IMR-90 (cell line): ENCODE measurements around the gene TNPO1. TPM values are rescaled to one million over a fixed set of nuclear protein-coding genes. Genes with fewer than 3 reads are reported as not detected.

Experiments used
- ATAC-seq: fragments of 200-7000 bp; cut with Tn5 transposase; 2 replicates; pipeline ENCODE4 v1.9.1; 2020; ENCODE audit warnings: low read depth, mild to moderate bottlenecking, moderate library complexity
- BruUV-seq: library from RNA; stranded (reverse); fragments of 400-500 nt; replicated peaks from 2 replicates; lab custom pipeline; 2021; lab: Mats Ljungman, UMichigan
- CTCF ChIA-PET: fragments of 300-600 bp; formaldehyde crosslinking; extraction: SDS; loops from one replicate; lab custom pipeline; 2021; ENCODE audit warnings: antibody characterized with exemption; lab: Yijun Ruan, JAX
- POLR2A ChIA-PET: fragments of 300-600 bp; sonication (Branson Sonifier 250); formaldehyde crosslinking; loops from one replicate; lab custom pipeline; 2022; ENCODE audit warnings: antibody characterized with exemption; ENCODE audit not compliant: unreplicated experiment; lab: Charles Lee
- DNase-seq: peaks from one replicate; pipeline ENCODE4 v3.0.0; 2013
- H2AFZ ChIP-seq: replicated peaks from 2 replicates; pipeline ENCODE3; 2013; ENCODE audit warnings: low read length, mild to moderate bottlenecking; ENCODE audit not compliant: poor library complexity
- H2AK5ac ChIP-seq: 2 replicates; pipeline ENCODE4 v1.6.1; 2013; ENCODE audit warnings: low read depth, low read length, inconsistent platforms
- H2AK9ac ChIP-seq: replicated peaks from 2 replicates; pipeline ENCODE3; 2013; ENCODE audit warnings: mild to moderate bottlenecking, low read depth, low read length, moderate library complexity; ENCODE audit not compliant: poor library complexity
- H2BK120ac ChIP-seq: 2 replicates; pipeline ENCODE4 v1.6.1; 2013; ENCODE audit warnings: low read depth, low read length, inconsistent platforms
- H2BK15ac ChIP-seq: 3 replicates; pipeline ENCODE4 v1.6.1; 2013; ENCODE audit warnings: low read depth, low read length, inconsistent platforms
- H2BK20ac ChIP-seq: 2 replicates; pipeline ENCODE4 v1.6.1; 2013; ENCODE audit warnings: low read depth, mild to moderate bottlenecking, inconsistent platforms, low read length, moderate library complexity
- H2BK5ac ChIP-seq: 2 replicates; pipeline ENCODE4 v1.6.1; 2013; ENCODE audit warnings: mild to moderate bottlenecking, low read depth, low read length, inconsistent platforms; ENCODE audit not compliant: poor library complexity, severe bottlenecking
- H3K14ac ChIP-seq: replicated peaks from 2 replicates; pipeline ENCODE4 v1.6.1; 2013; ENCODE audit warnings: low read depth, low read length, inconsistent platforms
- H3K18ac ChIP-seq: 2 replicates; pipeline ENCODE4 v1.6.1; 2013; ENCODE audit warnings: low read depth, low read length, control low read depth
- H3K23ac ChIP-seq: 2 replicates; pipeline ENCODE4 v1.6.1; 2013; ENCODE audit warnings: low read depth, low read length, inconsistent platforms
- H3K27ac ChIP-seq: 2 replicates; pipeline ENCODE4 v1.5.1; 2013; ENCODE audit warnings: mild to moderate bottlenecking, control low read depth, low read length; ENCODE audit not compliant: insufficient read depth
- H3K27me3 ChIP-seq: 2 replicates; pipeline ENCODE4 v1.6.1; 2013; ENCODE audit warnings: low read length; ENCODE audit not compliant: control insufficient read depth, insufficient read depth
- H3K36me3 ChIP-seq: 2 replicates; pipeline ENCODE4 v1.6.1; 2013; ENCODE audit warnings: low read length, mixed read lengths; ENCODE audit not compliant: control insufficient read depth, insufficient read depth
- H3K4ac ChIP-seq: 2 replicates; pipeline ENCODE4 v1.6.1; 2013; ENCODE audit warnings: low read depth, low read length, inconsistent platforms
- H3K4me1 ChIP-seq: 2 replicates; pipeline ENCODE4 v1.6.1; 2013; ENCODE audit warnings: low read length, mixed read lengths; ENCODE audit not compliant: control insufficient read depth, insufficient read depth
- H3K4me2 ChIP-seq: 2 replicates; pipeline ENCODE4 v1.6.1; 2013; ENCODE audit warnings: low read depth, mild to moderate bottlenecking, control low read depth, low read length, moderate library complexity
- H3K4me3 ChIP-seq: 2 replicates; pipeline ENCODE4 v1.5.1; 2013; ENCODE audit warnings: low read depth, mild to moderate bottlenecking, control low read depth, low read length, moderate library complexity; ENCODE audit not compliant: insufficient read depth
- H3K56ac ChIP-seq: 2 replicates; pipeline ENCODE4 v1.6.1; 2013; ENCODE audit warnings: low read length, inconsistent platforms; ENCODE audit not compliant: insufficient read depth; ENCODE audit errors: extremely low read depth
- H3K79me1 ChIP-seq, 2 experiments: 2 replicates each; pipeline ENCODE4 v1.6.1; 2013; ENCODE audit warnings: low read length in 2 of 2, inconsistent platforms in 1 of 2, low read depth in 1 of 2
- H3K9ac ChIP-seq: 2 replicates; pipeline ENCODE4 v1.6.1; 2013; ENCODE audit warnings: low read depth, low read length, control low read depth
- H3K9me1 ChIP-seq: 2 replicates; pipeline ENCODE4 v1.6.1; 2013; ENCODE audit warnings: low read length, inconsistent platforms; ENCODE audit not compliant: insufficient read depth
- H3K9me3 ChIP-seq: 2 replicates; pipeline ENCODE4 v1.6.1; 2013; ENCODE audit warnings: low read length; ENCODE audit not compliant: control insufficient read depth, insufficient read depth
- H4K20me1 ChIP-seq: 2 replicates; pipeline ENCODE4 v1.6.1; 2013; ENCODE audit warnings: low read length, inconsistent platforms; ENCODE audit not compliant: insufficient read depth
- H4K5ac ChIP-seq: 2 replicates; pipeline ENCODE4 v1.6.1; 2013; ENCODE audit warnings: mild to moderate bottlenecking, low read depth, low read length, control low read depth
- H4K8ac ChIP-seq, 2 experiments: 2 replicates each; pipeline ENCODE4 v1.6.1; 2013; ENCODE audit warnings: low read depth in 2 of 2, low read length in 2 of 2, control low read depth in 1 of 2, inconsistent platforms in 1 of 2
- H4K91ac ChIP-seq: 2 replicates; pipeline ENCODE4 v1.6.1; 2013; ENCODE audit warnings: low read depth, low read length, inconsistent platforms; ENCODE audit not compliant: insufficient read depth
- BHLHE40 ChIP-seq: fragments of 150-350 bp; IDR thresholded peaks from 2 replicates; pipeline ENCODE4 v1.6.1; 2016; ENCODE audit warnings: mild to moderate bottlenecking, low read depth, low read length
- CEBPB ChIP-seq: IDR thresholded peaks from 2 replicates; pipeline ENCODE4 v1.6.1; 2012; ENCODE audit warnings: low read depth, low read length, improper control_type of control experiment
- CHD1 ChIP-seq: IDR thresholded peaks from 2 replicates; pipeline ENCODE4 v1.6.1; 2012; ENCODE audit warnings: low read depth, low read length, improper control_type of control experiment
- FOS ChIP-seq: fragments of 150-350 bp; IDR thresholded peaks from 2 replicates; pipeline ENCODE4 v1.6.1; 2016; ENCODE audit warnings: low read depth, low read length
- MAFK ChIP-seq: IDR thresholded peaks from 2 replicates; pipeline ENCODE4 v1.6.1; 2012; ENCODE audit warnings: low read depth, low read length, improper control_type of control experiment
- MAZ ChIP-seq: IDR thresholded peaks from 2 replicates; pipeline ENCODE4 v1.6.1; 2012; ENCODE audit warnings: low read depth, mild to moderate bottlenecking, low read length, improper control_type of control experiment, moderate library complexity, borderline replicate concordance
- MXI1 ChIP-seq: IDR thresholded peaks from 2 replicates; pipeline ENCODE4 v1.6.1; 2012; ENCODE audit warnings: low read depth, mild to moderate bottlenecking, low read length, moderate library complexity, borderline replicate concordance
- NFE2L2 ChIP-seq: fragments of 150-350 bp; IDR thresholded peaks from 2 replicates; pipeline ENCODE4 v1.6.1; 2016; ENCODE audit warnings: low read depth, mild to moderate bottlenecking, low read length
- RAD21 ChIP-seq: IDR thresholded peaks from 2 replicates; pipeline ENCODE4 v1.6.1; 2012; ENCODE audit warnings: low read length, improper control_type of control experiment
- RCOR1 ChIP-seq: IDR thresholded peaks from 2 replicates; pipeline ENCODE4 v1.6.1; 2012; ENCODE audit warnings: mild to moderate bottlenecking, low read length, improper control_type of control experiment; ENCODE audit not compliant: insufficient replicate concordance
- SMC3 ChIP-seq: fragments of 150-350 bp; IDR thresholded peaks from 2 replicates; pipeline ENCODE4 v1.6.1; 2016; ENCODE audit warnings: low read depth, mild to moderate bottlenecking, antibody characterized with exemption, low read length, moderate library complexity
- WGBS, 2 experiments: methylation state at CpG; one replicate each; pipeline versions ENCODE4 v1.1.5 to v1.1.7; 2013; ENCODE audit warnings: missing lambda C conversion rate in 2 of 2; ENCODE audit not compliant: insufficient read length in 1 of 2; ENCODE audit errors: extremely low coverage in 2 of 2; 5-methylcytosine and 5-hydroxymethylcytosine counted together
- dilution Hi-C: fragments of 300-500 bp; cut with HindIII; formaldehyde crosslinking; loops from one replicate; pipeline ENCODE4 v1.14.3; 2018; ENCODE audit warnings: low sequenced_read_pairs; ENCODE audit not compliant: unreplicated experiment
- in situ Hi-C: fragments of 300-500 bp; cut with MboI; formaldehyde crosslinking; loops from 3 replicates; pipeline ENCODE4 v1.14.3; 2019; ENCODE audit warnings: low sequenced_read_pairs, inconsistent platforms, mixed read lengths
- intact Hi-C: fragments of 100-400 bp; cut with micrococcal nuclease; formaldehyde crosslinking; loops from 2 replicates; pipeline ENCODE4 v1.10.0; 2022
- polyA plus RNA-seq, 3 experiments: library from polyadenylated mRNA; depleted of rRNA; stranded (reverse); fragments of >200 nt; gene quantifications; 2 replicates each; pipeline ENCODE4 v1.2.3, GENCODE V29; 2012; ENCODE audit warnings: low replicate concordance in 1 of 3
- total RNA-seq: library from RNA; depleted of rRNA; stranded (reverse); fragments of >200 nt; gene quantifications from 2 replicates; pipeline ENCODE4 v1.2.3, GENCODE V29; 2012
- TF ChIP-seq, protein P1 (sequence below): fragments of 150-350 bp; IDR thresholded peaks from 2 replicates; pipeline ENCODE4 v1.6.1; 2017; ENCODE audit warnings: mild to moderate bottlenecking, antibody characterized with exemption, low read length, low read depth
- TF ChIP-seq, protein P2 (sequence below): fragments of 150-350 bp; IDR thresholded peaks from 2 replicates; pipeline ENCODE4 v1.6.1; 2016; ENCODE audit warnings: low read depth, mild to moderate bottlenecking, low read length, moderate library complexity, borderline replicate concordance

Gene TNPO1
- total and polyA plus RNA-seq, 2 of the 4 experiments (the other 2 are of a cell fraction), result 45.5 to 400 TPM

DNA sequence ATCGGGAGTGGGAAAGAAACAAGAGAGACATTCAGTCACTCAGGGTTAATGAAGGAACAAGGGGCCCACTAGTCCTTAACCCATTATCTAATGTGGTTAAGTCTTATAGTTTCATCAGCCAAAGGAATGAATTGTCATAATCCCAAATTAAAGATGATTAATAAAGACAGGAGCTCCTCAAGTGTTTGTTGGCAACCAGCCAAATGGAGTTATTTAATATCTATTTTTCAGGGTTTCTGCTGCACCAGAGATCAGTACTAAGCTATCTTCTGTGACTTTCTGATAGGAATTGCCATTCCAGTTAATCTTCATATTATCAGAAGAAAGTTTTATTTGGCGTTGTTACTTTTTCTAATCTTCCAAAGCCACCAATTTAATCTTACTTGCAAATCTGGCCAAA lies 105.4 kb downstream of the TNPO1 start:
- ATAC-seq (no peak), DNase-seq (no peak)
- H3K4ac ChIP-seq, result no peak overlapping the region
- H3K27ac ChIP-seq, result no peak overlapping the region
- H2BK5ac ChIP-seq, result no peak overlapping the region
- TF ChIP-seq, protein P1, sequence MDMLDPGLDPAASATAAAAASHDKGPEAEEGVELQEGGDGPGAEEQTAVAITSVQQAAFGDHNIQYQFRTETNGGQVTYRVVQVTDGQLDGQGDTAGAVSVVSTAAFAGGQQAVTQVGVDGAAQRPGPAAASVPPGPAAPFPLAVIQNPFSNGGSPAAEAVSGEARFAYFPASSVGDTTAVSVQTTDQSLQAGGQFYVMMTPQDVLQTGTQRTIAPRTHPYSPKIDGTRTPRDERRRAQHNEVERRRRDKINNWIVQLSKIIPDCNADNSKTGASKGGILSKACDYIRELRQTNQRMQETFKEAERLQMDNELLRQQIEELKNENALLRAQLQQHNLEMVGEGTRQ, result no peak
- no peak for TF ChIP-seq MXI1
- no peak for TF ChIP-seq NFE2L2
- no peak for TF ChIP-seq RCOR1
- TF ChIP-seq BHLHE40, result no peak
- no peak for TF ChIP-seq RAD21
- TF ChIP-seq CEBPB, result no peak
- no peak for TF ChIP-seq SMC3
- TF ChIP-seq CHD1, result no peak
- TF ChIP-seq FOS, result no peak
- no peak for TF ChIP-seq MAFK
- TF ChIP-seq MAZ, result no peak
- TF ChIP-seq, protein P2, sequence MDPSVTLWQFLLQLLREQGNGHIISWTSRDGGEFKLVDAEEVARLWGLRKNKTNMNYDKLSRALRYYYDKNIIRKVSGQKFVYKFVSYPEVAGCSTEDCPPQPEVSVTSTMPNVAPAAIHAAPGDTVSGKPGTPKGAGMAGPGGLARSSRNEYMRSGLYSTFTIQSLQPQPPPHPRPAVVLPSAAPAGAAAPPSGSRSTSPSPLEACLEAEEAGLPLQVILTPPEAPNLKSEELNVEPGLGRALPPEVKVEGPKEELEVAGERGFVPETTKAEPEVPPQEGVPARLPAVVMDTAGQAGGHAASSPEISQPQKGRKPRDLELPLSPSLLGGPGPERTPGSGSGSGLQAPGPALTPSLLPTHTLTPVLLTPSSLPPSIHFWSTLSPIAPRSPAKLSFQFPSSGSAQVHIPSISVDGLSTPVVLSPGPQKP, result no peak
- no peak overlapping the region for H2AK5ac ChIP-seq
- no peak overlapping the region for H3K56ac ChIP-seq
- no peak overlapping the region for H3K4me2 ChIP-seq
- no peak overlapping the region for H3K23ac ChIP-seq
- H3K9me1 ChIP-seq, result no peaks in the 10 kb centered on the region
- no peak overlapping the region for H2AK9ac ChIP-seq
- H4K8ac ChIP-seq, result no peak overlapping the region
- no peak overlapping the region for H4K5ac ChIP-seq
- H3K9ac ChIP-seq, result no peak overlapping the region
- H3K4me1 ChIP-seq, result peaks cover 2% of the 10 kb centered on the region; the same call in 1 of the 2 replicates
- POLR2A ChIA-PET, result no interaction called here
- no TSS peak for BruUV-seq
- no peaks in the 10 kb centered on the region for H3K79me1 ChIP-seq
- no peak overlapping the region for H4K91ac ChIP-seq
- H3K18ac ChIP-seq, result no peak overlapping the region
- no peak overlapping the region for H3K4me3 ChIP-seq
- H2BK15ac ChIP-seq, result no peak overlapping the region
- no peak overlapping the region for H2BK20ac ChIP-seq
- CTCF ChIA-PET, result no interaction called here
- no peak overlapping the region for H3K14ac ChIP-seq
- H3K27me3 ChIP-seq, result no peaks in the 10 kb centered on the region
- no peak overlapping the region for H2AFZ ChIP-seq
- no CpG with 5 or more reads among the region's 2 CpGs for WGBS, 2 experiments
- dilution Hi-C loops, result no loop called here
- no peaks in the 10 kb centered on the region for H4K20me1 ChIP-seq
- H2BK120ac ChIP-seq, result 0 out of 2 replicates have a peak overlapping the region, but pooled peaks have one; percentile 3
- intact Hi-C loops, result loop anchor here (5.0 to 10.0 kb wide), 2 partner anchors 295 to 533 kb away; no protein-coding TSS in a partner anchor
- no peaks in the 10 kb centered on the region for H3K36me3 ChIP-seq
- no peaks in the 10 kb centered on the region for H3K9me3 ChIP-seq
- in situ Hi-C loops, result no loop called here
